Stomach smooth muscle (tissue), 2 donors: ENCODE results near the gene NINJ2.

Experiments
- H3K27ac ChIP-seq: one replicate; pipeline ENCODE4 v1.7.0; 2013; ENCODE audit warnings: mild to moderate bottlenecking, low read length, inconsistent platforms
- H3K27me3 ChIP-seq, 2 donors: one replicate each; pipeline ENCODE4 v1.7.0; 2013; ENCODE audit warnings: low read length in 2 of 2; ENCODE audit not compliant: insufficient read depth in 2 of 2, control insufficient read depth in 1 of 2
- H3K36me3 ChIP-seq, 2 donors: one replicate each; pipeline ENCODE4 v1.7.0; 2013; ENCODE audit warnings: low read length in 2 of 2; ENCODE audit not compliant: control insufficient read depth in 2 of 2, insufficient read depth in 2 of 2
- H3K4me1 ChIP-seq: one replicate; pipeline ENCODE4 v1.7.0; 2013; ENCODE audit warnings: low read length; ENCODE audit not compliant: control insufficient read depth, insufficient read depth
- H3K4me3 ChIP-seq, 2 donors: one replicate each; pipeline ENCODE4 v1.7.0; 2013; ENCODE audit warnings: low read length in 2 of 2
- H3K9ac ChIP-seq, 2 donors: one replicate each; pipeline ENCODE4 v1.7.0; 2013; ENCODE audit warnings: low read length in 2 of 2, mild to moderate bottlenecking in 1 of 2
- H3K9me3 ChIP-seq, 2 donors: one replicate each; pipeline ENCODE4 v1.7.0; 2013; ENCODE audit warnings: low read length in 2 of 2; ENCODE audit not compliant: control insufficient read depth in 2 of 2
- donor health status: healthy.
- donor health status: Pancreatic carcinoma.

The NINJ2 gene

GRCh38 chr12:565589-566105, 97.6 kb downstream of the NINJ2 start:
- peaks cover 8% of the 10 kb centered on the region for H3K4me1 ChIP-seq
- H3K9me3 ChIP-seq, result no peaks in the 10 kb centered on the region
- no peaks in the 10 kb centered on the region for H3K27me3 ChIP-seq
- no peak overlapping the region for H3K4me3 ChIP-seq
- H3K9ac ChIP-seq, result no peak overlapping the region
- no peaks in the 10 kb centered on the region for H3K36me3 ChIP-seq
- no peak overlapping the region for H3K27ac ChIP-seq

- Histone ChIP-seq H3K4me3 (no peak overlapping the region), H3K36me3 (no peaks in the 10 kb centered on the region), H3K27me3 (no peaks in the 10 kb centered on the region), H3K27ac (no peak overlapping the region), H3K9ac (no peak overlapping the region), H3K4me1 (peaks cover 3% of the 10 kb centered on the region), H3K9me3 (no peaks in the 10 kb centered on the region)
These were observed 98.1 kb downstream of the NINJ2 start for GRCh38 chr12:565161-565560.

- Histone ChIP-seq H3K27ac (no peak overlapping the region), H3K9ac (no peak overlapping the region), H3K9me3 (no peaks in the 10 kb centered on the region), H3K4me1 (no peaks in the 10 kb centered on the region), H3K4me3 (no peak overlapping the region), H3K27me3 (no peaks in the 10 kb centered on the region), H3K36me3 (no peaks in the 10 kb centered on the region)
These were observed 99.4 kb downstream of the NINJ2 start for GRCh38 chr12:563787-564298.

GRCh38 chr12:563250-563781, 99.9 kb downstream of the NINJ2 start:
- no peaks in the 10 kb centered on the region for H3K36me3 ChIP-seq
- H3K4me3 ChIP-seq, result no peak overlapping the region
- no peaks in the 10 kb centered on the region for H3K27me3 ChIP-seq
- H3K9ac ChIP-seq, result no peak overlapping the region
- no peaks in the 10 kb centered on the region for H3K9me3 ChIP-seq
- H3K4me1 ChIP-seq, result no peaks in the 10 kb centered on the region
- H3K27ac ChIP-seq, result no peak overlapping the region

GRCh38 chr12:562634-563033, 100.6 kb downstream of the NINJ2 start:
- H3K9me3 ChIP-seq, result no peaks in the 10 kb centered on the region
- no peak overlapping the region for H3K27ac ChIP-seq
- H3K36me3 ChIP-seq, result no peaks in the 10 kb centered on the region
- no peak overlapping the region for H3K9ac ChIP-seq
- no peaks in the 10 kb centered on the region for H3K4me1 ChIP-seq
- no peak overlapping the region for H3K4me3 ChIP-seq
- no peaks in the 10 kb centered on the region for H3K27me3 ChIP-seq

- H3K27ac ChIP-seq, result no peak overlapping the region
- H3K4me1 ChIP-seq, result no peaks in the 10 kb centered on the region
- H3K9me3 ChIP-seq, result no peaks in the 10 kb centered on the region
- no peak overlapping the region for H3K4me3 ChIP-seq
- no peaks in the 10 kb centered on the region for H3K36me3 ChIP-seq
- H3K27me3 ChIP-seq, result no peaks in the 10 kb centered on the region
- no peak overlapping the region for H3K9ac ChIP-seq
These were observed 101.2 kb downstream of the NINJ2 start for GRCh38 chr12:561908-562593.

GRCh38 chr12:561391-561705, 101.9 kb downstream of the NINJ2 start:
- Histone ChIP-seq H3K27me3 (no peaks in the 10 kb centered on the region), H3K27ac (no peak overlapping the region), H3K9ac (no peak overlapping the region), H3K9me3 (no peaks in the 10 kb centered on the region), H3K4me1 (no peaks in the 10 kb centered on the region), H3K4me3 (no peak overlapping the region), H3K36me3 (no peaks in the 10 kb centered on the region)

- Histone ChIP-seq H3K9ac (no peak overlapping the region), H3K4me1 (no peaks in the 10 kb centered on the region), H3K4me3 (no peak overlapping the region), H3K36me3 (no peaks in the 10 kb centered on the region), H3K9me3 (no peaks in the 10 kb centered on the region), H3K27ac (no peak overlapping the region), H3K27me3 (no peaks in the 10 kb centered on the region)
These were observed 102.4 kb downstream of the NINJ2 start for GRCh38 chr12:560691-561390.

GRCh38 chr12:559906-560455, 103.3 kb downstream of the NINJ2 start:
- Histone ChIP-seq H3K9ac (no peak overlapping the region), H3K36me3 (no peaks in the 10 kb centered on the region), H3K4me1 (no peaks in the 10 kb centered on the region), H3K27me3 (no peaks in the 10 kb centered on the region), H3K4me3 (no peak overlapping the region), H3K9me3 (no peaks in the 10 kb centered on the region), H3K27ac (no peak overlapping the region)

- H3K4me1 ChIP-seq, result no peaks in the 10 kb centered on the region
- H3K9ac ChIP-seq, result no peak overlapping the region
- no peaks in the 10 kb centered on the region for H3K27me3 ChIP-seq
- H3K27ac ChIP-seq, result no peak overlapping the region
- no peaks in the 10 kb centered on the region for H3K9me3 ChIP-seq
- H3K4me3 ChIP-seq, result no peak overlapping the region
- no peaks in the 10 kb centered on the region for H3K36me3 ChIP-seq
These were observed 103.9 kb downstream of the NINJ2 start for GRCh38 chr12:559208-559905.
